ENCODE results near the gene CUL3.

The CUL3 gene

GRCh38 chr2:224427471-224427870 lies 157.7 kb downstream of the CUL3 start:
- no peak for DNase-seq (ENCODE audit: low read depth, low spot score)

- no peak for DNase-seq (ENCODE audit: low read depth, low spot score)
Measured at GRCh38 chr2:224426656-224427055, 158.5 kb downstream of the CUL3 start.

GRCh38 chr2:224421065-224421464 lies 164.1 kb downstream of the CUL3 start:
- no peak for DNase-seq (ENCODE audit: low read depth, low spot score)
